Loucy (cell line): Measurements from ENCODE around the gene TBX1.

Experiments used
- CTCF ChIP-seq: fragments of 200-600 bp; sonication (generic); conservative IDR thresholded peaks from 2 replicates; pipeline ENCODE4 v1.5.1; 2014; ENCODE audit warnings: mild to moderate bottlenecking, antibody characterized with exemption, low read length
- EZH2phosphoT487 ChIP-seq: fragments of 200-600 bp; IDR thresholded peaks from 2 replicates; pipeline ENCODE4 v1.6.1; 2018; ENCODE audit warnings: antibody characterized with exemption, mild to moderate bottlenecking, moderate library complexity, borderline replicate concordance

- TF ChIP-seq CTCF (no peak), EZH2phosphoT487 (no peak)
Observed at GRCh38 chr22:19774628-19775027, 14.1 kb downstream of the TBX1 start.
